Keratinocyte (primary cell): ENCODE measurements around the gene IL12RB2. TPM values are rescaled to one million over a fixed set of nuclear protein-coding genes. Genes with fewer than 3 reads are reported as not detected.

ENCODE experiments used
- DNase-seq: peaks from one replicate; pipeline ENCODE4 v3.0.0-alpha.2; 2011; ENCODE audit warnings: low read depth, missing footprints, low spot score
- FAIRE-seq: peaks from 2 replicates; lab custom pipeline; 2011; peaks lifted over from hg19 to GRCh38; lab: Jason Lieb, UNC
- H2AFZ ChIP-seq: 2 replicates; pipeline ENCODE4 v1.6.0; 2012; ENCODE audit warnings: low read length, control low read depth, inconsistent platforms; ENCODE audit not compliant: control insufficient read depth
- H3K27ac ChIP-seq: 2 replicates; pipeline ENCODE4 v1.5.1; 2011; ENCODE audit warnings: low read length; ENCODE audit not compliant: control insufficient read depth, insufficient read depth
- H3K27me3 ChIP-seq: 3 replicates; pipeline ENCODE4 v1.6.0; 2011; ENCODE audit warnings: low read length; ENCODE audit not compliant: control insufficient read depth, insufficient read depth; ENCODE audit errors: extremely low read depth
- H3K36me3 ChIP-seq, 2 experiments: 2 replicates in 1 of 2; 3 replicates in 1 of 2; pipeline ENCODE4 v1.5.1; 2011; ENCODE audit warnings: low read length in 2 of 2, mild to moderate bottlenecking in 1 of 2; ENCODE audit not compliant: control insufficient read depth in 2 of 2, insufficient read depth in 2 of 2; ENCODE audit errors: extremely low read depth in 1 of 2
- H3K4me1 ChIP-seq: 3 replicates; pipeline ENCODE4 v1.5.1; 2011; ENCODE audit warnings: low read length; ENCODE audit not compliant: control insufficient read depth, insufficient read depth; ENCODE audit errors: extremely low read depth
- H3K4me2 ChIP-seq: 3 replicates; pipeline ENCODE4 v1.6.0; 2011; ENCODE audit warnings: low read depth, low read length; ENCODE audit not compliant: control insufficient read depth, insufficient read depth; ENCODE audit errors: extremely low read depth
- H3K4me3 ChIP-seq, 3 experiments: fragments of 200-600 bp in 1 of 3; sonication (generic) in 1 of 3; 2 replicates in 2 of 3; 3 replicates in 1 of 3; pipeline ENCODE4 v1.5.1; 2011 to 2016; ENCODE audit warnings: low read length in 3 of 3, mild to moderate bottlenecking in 3 of 3, control low read depth in 2 of 3, inconsistent platforms in 1 of 3, low read depth in 1 of 3, mixed read lengths in 1 of 3, mixed run types in 1 of 3, moderate library complexity in 1 of 3; ENCODE audit not compliant: control insufficient read depth in 2 of 3, insufficient read depth in 2 of 3; ENCODE audit errors: extremely low read depth in 1 of 3
- H3K79me2 ChIP-seq: 2 replicates; pipeline ENCODE4 v1.6.0; 2012; ENCODE audit warnings: low read length; ENCODE audit not compliant: control insufficient read depth, insufficient read depth
- H3K9ac ChIP-seq: 3 replicates; pipeline ENCODE4 v1.6.0; 2011; ENCODE audit warnings: low read length; ENCODE audit not compliant: control insufficient read depth, insufficient read depth; ENCODE audit errors: extremely low read depth
- H3K9me1 ChIP-seq: 3 replicates; pipeline ENCODE4 v1.6.0; 2011; ENCODE audit warnings: low read length; ENCODE audit not compliant: control insufficient read depth, insufficient read depth; ENCODE audit errors: extremely low read depth
- H3K9me3 ChIP-seq: 2 replicates; pipeline ENCODE4 v1.5.1; 2012; ENCODE audit warnings: low read depth, low read length; ENCODE audit not compliant: control insufficient read depth
- H4K20me1 ChIP-seq: 3 replicates; pipeline ENCODE4 v1.6.0; 2011; ENCODE audit warnings: low read length; ENCODE audit not compliant: control insufficient read depth, insufficient read depth; ENCODE audit errors: extremely low read depth
- EZH2 ChIP-seq: IDR thresholded peaks from one replicate; pipeline ENCODE4 v1.6.1; 2012; ENCODE audit warnings: inconsistent platforms, mild to moderate bottlenecking, low read length, moderate library complexity
- dilution Hi-C: fragments of 300-500 bp; cut with MboI; formaldehyde crosslinking; loops from one replicate; pipeline ENCODE4 v1.7.0; 2020; ENCODE audit warnings: low sequenced_read_pairs; ENCODE audit not compliant: extremely low pct_ligation_motif_present
- polyA plus RNA-seq, 5 experiments: library from polyadenylated mRNA; depleted of rRNA in 3 of 5; stranded (reverse) in 3 of 5; stranded (forward) in 1 of 5; unstranded in 1 of 5; fragments of >200 nt; gene quantifications; 1 replicate in 1 of 5; 2 replicates in 3 of 5; 3 replicates in 1 of 5; pipeline versions ENCODE4 v1.2.1 to v1.2.3, GENCODE V29; 2011 to 2012; ENCODE audit warnings: missing spikeins in 2 of 5, low read depth in 1 of 5, low replicate concordance in 1 of 5
- TF ChIP-seq, protein P1 (sequence below), 3 experiments: IDR thresholded peaks in 1 of 3; conservative IDR thresholded peaks in 1 of 3; optimal IDR thresholded peaks in 1 of 3; 2 replicates in 2 of 3; 3 replicates in 1 of 3; pipeline versions ENCODE3 to v1.5.1; 2011; ENCODE audit warnings: low read length in 3 of 3, mild to moderate bottlenecking in 3 of 3, moderate library complexity in 2 of 3, control low read depth in 1 of 3, inconsistent platforms in 1 of 3; ENCODE audit not compliant: insufficient read depth in 2 of 3; ENCODE audit errors: extremely low read depth in 1 of 3

IL12RB2 gene
- polyA plus RNA-seq, 1 donor (not counting 4 experiments of a cell fraction or from before 2014, with no cell fraction given), result 0.63 TPM

DNA sequence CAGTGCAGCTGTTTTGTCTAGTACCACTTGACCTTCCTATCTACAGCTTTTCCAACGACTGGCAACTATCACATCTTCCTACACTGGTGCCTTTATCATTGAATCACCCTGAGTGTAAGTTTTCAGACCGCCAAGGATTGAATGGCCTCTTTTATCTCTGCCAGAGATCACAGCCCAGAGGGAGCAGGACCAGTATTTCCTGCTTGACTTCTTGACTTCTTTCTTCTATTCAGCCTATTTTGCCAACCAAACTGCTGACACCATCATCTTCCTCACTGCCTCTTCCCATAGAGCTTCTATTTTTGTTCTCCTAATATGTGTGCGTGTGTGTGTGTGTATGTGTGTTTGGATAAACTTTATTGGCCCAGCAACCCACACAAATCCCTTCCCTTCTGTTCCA, 68.7 kb downstream of the IL12RB2 start:
- no peaks in the 10 kb centered on the region for H3K27me3 ChIP-seq

DNA sequence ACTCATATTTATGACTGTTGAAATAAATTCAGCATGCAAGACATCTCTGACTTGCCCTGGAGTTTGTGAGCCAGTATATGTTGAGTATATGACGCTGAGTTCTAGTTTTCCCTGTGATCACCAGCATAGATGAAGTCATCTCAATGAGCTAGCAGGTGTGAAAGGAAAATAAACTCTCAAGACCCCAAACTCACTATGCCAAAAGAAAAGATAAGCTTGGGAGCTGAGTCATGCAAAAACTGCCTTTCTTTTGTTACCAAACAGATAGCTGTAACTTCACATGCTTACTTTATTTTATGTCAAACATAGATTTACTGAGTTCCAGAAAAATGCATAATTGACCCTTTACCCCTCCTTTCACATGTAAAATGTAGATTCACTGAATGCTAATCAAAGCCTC, 69.6 kb downstream of the IL12RB2 start:
- no peaks in the 10 kb centered on the region for H3K27me3 ChIP-seq
- H3K27ac ChIP-seq, result no peak overlapping the region
- no peak overlapping the region for H2AFZ ChIP-seq
- no peaks in the 10 kb centered on the region for H3K79me2 ChIP-seq
- peaks cover 12% of the 10 kb centered on the region for H3K4me1 ChIP-seq
- dilution Hi-C loops, result no loop called here
- no peaks in the 10 kb centered on the region for H3K9me1 ChIP-seq
- H3K4me2 ChIP-seq, result no peak overlapping the region
- no peaks in the 10 kb centered on the region for H3K9me3 ChIP-seq
- no peak overlapping the region for H3K4me3 ChIP-seq
- DNase-seq, result no peak
- FAIRE-seq, result no peak
- H4K20me1 ChIP-seq, result no peaks in the 10 kb centered on the region
- H3K36me3 ChIP-seq, result no peaks in the 10 kb centered on the region
- no peak overlapping the region for H3K9ac ChIP-seq
- TF ChIP-seq EZH2, result no peak
- TF ChIP-seq, protein P1, sequence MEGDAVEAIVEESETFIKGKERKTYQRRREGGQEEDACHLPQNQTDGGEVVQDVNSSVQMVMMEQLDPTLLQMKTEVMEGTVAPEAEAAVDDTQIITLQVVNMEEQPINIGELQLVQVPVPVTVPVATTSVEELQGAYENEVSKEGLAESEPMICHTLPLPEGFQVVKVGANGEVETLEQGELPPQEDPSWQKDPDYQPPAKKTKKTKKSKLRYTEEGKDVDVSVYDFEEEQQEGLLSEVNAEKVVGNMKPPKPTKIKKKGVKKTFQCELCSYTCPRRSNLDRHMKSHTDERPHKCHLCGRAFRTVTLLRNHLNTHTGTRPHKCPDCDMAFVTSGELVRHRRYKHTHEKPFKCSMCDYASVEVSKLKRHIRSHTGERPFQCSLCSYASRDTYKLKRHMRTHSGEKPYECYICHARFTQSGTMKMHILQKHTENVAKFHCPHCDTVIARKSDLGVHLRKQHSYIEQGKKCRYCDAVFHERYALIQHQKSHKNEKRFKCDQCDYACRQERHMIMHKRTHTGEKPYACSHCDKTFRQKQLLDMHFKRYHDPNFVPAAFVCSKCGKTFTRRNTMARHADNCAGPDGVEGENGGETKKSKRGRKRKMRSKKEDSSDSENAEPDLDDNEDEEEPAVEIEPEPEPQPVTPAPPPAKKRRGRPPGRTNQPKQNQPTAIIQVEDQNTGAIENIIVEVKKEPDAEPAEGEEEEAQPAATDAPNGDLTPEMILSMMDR (optimal IDR thresholded peaks at IDR 0.05 in 1 of 3, IDR thresholded peaks at IDR 0.05 in 1 of 3, conservative IDR thresholded peaks at IDR 0.05 in 1 of 3; ENCODE audit: extremely low read depth in 1 of 3, insufficient read depth in 2 of 3, low read length in 3 of 3), result no peak

More for the DNA sequence above, 68.7 kb downstream of the IL12RB2 start:
- H3K4me1 ChIP-seq, result peaks cover 19% of the 10 kb centered on the region
- H3K36me3 ChIP-seq, result no peaks in the 10 kb centered on the region
- H2AFZ ChIP-seq, result no peak overlapping the region
- dilution Hi-C loops, result no loop called here
- H3K9ac ChIP-seq, result no peak overlapping the region
- H3K9me3 ChIP-seq, result no peaks in the 10 kb centered on the region
- no peaks in the 10 kb centered on the region for H3K79me2 ChIP-seq
- FAIRE-seq (peak; percentile 32), DNase-seq (no peak)
- no peak overlapping the region for H3K27ac ChIP-seq
- TF ChIP-seq, protein P1 (optimal IDR thresholded peaks at IDR 0.05 in 1 of 3, IDR thresholded peaks at IDR 0.05 in 1 of 3, conservative IDR thresholded peaks at IDR 0.05 in 1 of 3; ENCODE audit: extremely low read depth in 1 of 3, insufficient read depth in 2 of 3, low read length in 3 of 3), result no peak
- TF ChIP-seq EZH2, result no peak
- H3K9me1 ChIP-seq, result no peaks in the 10 kb centered on the region
- no peak overlapping the region for H3K4me3 ChIP-seq
- no peak overlapping the region for H3K4me2 ChIP-seq
- no peaks in the 10 kb centered on the region for H4K20me1 ChIP-seq
